NCI-H2029 (cell line): ENCODE data around the gene SVBP.

ENCODE experiments used
- DNase-seq: peaks from one replicate; lab custom pipeline; 2025; lab: John Stamatoyannopoulos, UW

Gene SVBP

DNA sequence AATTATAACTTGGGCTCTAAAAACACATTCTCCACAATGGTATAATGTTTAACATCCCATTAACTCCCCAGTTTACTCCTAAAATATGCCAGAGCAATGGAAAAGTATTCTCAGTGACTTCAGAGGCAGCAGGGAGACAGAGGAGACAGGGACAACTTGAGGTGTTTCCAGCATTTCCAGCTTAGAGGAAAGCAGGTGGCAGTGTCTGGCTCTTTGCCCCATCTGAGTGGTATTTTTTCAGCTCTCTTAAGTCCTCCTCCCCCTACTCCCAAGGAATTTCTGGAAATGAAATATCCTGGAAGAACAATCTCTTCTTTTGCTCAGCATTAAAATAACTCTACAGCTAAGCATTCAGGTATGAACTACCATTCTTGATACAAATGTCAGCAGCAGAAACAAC lies 11.0 kb downstream of the SVBP start:
- no peak for DNase-seq

DNA sequence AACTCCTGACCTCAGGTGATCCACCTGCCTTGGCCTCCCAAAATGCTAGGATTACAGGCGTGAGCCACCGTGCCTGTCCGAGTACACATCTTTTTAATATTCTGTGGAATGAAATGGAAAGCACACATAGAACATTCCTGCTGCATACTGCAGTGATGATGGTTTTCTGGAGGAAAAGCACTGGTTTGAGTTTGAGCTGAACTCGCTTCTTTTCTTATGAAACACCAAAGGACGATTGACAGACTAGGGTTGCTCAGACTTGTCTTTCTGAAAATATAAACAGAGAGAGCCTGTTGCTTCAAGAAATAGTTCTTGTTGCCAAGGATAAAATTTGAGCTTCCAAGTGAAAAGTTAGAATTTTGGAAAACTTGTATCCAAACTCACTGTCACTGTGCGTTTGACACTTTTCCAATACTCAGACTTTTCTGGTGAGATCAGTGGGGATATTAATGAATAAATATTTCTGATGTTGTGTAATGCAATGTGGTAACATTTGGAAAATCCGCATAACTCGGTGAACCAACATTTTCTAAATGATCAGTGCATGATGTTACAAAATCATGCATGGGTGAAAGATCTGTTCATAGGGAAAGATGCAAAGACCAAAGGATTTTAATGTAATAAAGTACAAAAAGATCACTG lies 15.2 kb downstream of the SVBP start:
- DNase-seq: no peak

DNA sequence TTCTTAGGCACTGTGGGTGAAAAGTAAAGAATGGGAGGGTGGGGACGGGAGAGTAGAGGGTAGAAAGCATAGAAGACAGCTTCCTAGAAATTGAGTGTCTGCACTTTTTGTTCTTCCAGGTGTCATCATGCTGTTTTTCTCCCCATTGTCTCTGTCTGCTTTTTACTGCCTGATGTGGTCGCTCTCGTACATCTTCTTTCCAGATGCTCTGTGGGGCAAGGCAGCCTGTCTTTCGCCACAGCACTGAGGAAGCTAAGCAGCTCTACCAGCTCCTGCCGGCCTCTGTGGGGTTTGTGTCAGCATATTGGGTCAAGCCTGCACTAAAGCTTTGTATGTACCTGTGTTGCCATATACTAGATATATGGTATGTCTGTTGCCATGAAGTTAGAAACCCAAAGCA lies 19.2 kb downstream of the SVBP start:
- DNase-seq: no peak

DNA sequence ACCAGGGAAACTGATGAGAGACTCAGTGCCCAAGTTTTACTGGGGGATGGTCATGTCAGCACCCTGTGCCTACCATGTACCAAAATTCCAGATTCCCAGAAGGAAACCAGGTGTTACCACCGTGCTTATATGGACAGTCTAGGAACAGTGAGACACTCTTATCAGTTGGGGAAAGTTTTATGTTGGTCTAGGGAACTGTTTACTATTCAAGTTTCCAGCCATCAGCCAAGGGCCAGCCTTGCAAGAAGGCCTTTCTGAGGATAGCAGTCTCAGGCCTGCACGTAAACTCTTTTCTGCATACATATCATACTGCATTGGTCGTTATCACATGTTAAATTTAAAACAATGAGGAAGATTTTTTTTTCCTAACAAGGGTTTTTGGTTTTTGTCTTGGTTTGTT lies 19.8 kb downstream of the SVBP start:
- DNase-seq: no peak

DNA sequence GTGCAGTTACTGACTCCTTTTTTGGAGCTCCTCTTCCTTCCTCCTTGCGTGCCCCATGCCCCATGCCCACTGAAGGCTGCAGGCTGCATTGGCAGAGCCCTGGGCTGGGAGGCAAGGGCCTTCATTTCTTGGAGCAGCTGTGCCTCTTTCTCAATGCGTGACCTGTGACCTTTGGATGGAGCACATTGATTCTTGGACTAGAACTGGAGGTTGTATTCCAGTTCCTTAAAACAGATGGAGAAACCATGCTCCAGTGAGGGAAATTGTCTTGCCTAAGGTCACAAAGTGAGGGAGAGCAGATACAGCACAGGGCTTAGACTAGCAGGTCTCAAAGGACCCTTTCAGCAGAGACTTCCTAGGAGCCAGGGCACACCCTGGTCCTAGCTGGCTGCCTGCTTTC lies 23.4 kb downstream of the SVBP start:
- DNase-seq: no peak

DNA sequence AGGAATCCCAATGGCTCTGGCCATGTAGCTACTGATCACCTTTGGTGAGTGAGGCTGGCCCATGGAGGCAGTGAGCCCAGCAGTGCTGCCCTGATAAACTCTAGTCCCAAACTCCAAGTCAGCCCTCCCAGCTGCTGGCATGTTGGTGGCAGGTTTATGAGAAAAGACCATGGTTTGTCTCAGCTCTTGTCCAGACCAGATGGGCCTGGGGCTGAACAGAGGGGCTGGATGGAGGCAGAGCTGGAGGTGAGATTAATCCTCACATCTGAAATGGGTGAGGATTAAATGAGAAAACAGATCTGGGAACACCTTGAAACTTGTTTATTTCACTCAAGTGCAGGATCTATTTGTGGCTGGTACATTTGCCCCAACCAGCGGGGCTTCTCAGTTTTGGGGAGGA lies 29.2 kb downstream of the SVBP start:
- DNase-seq: no peak

DNA sequence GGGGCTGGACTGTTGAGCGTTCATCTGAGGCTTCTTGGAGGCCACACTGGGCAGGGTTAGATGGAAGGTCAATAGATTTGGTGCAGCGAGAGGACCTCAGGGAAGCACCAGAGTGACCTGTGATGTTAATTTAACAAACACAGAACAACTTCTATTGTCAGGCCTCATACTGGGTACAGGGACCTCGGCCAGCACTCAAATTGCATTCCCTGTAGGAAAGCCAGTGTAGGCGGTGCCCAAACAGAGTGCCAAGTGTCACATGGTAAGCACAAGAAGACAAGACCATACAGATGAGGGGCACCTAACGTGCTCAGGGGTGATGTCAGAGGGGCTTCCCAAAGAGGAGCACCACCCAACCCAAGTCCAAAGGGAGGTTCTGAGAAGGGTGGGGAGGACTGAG lies 31.1 kb downstream of the SVBP start:
- no peak for DNase-seq

DNA sequence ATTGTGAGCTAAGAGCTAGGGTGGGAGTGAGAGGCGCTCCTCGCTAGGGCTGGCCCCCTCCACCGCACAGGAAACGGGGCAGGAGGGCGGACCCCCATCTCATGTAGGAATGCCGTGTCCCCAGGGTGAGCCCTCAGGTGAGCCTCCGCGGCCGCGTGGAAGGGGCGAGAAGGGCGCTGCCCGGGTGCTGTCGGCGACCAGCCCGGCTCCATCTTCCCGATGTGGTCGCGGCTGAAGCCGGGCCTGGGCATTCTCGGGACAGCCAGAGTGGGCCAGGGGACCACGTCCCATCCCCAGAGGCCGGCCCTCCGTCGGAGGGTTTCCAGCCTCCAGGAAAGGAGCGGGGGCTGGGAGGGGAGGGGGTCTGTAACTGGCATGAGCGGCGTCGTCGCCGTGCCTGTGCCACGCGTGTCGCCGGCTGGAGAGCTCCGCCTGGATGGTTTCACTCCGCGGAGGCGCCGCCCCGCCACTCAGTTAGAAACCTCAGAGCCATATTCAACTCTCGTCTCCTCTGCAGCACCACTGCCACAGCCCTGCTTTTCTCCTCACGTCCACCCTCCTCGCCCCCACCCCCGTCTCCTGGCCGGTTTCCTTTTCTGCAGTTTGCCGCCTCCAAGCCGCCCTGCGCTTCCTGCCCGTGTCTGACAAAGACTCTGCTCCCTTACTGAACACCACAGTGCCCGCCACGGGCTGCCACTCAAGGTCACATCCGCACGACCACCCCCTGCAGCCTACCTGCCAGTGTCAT lies 32.1 kb downstream of the SVBP start, which contains the start of gene TMEM269:
Gene TMEM269, plus strand, starts transcription at position 46 of the 748 bp plus-strand sequence. CDS start 4,903 bp downstream, outside the sequence.
- peak; percentile 26 for DNase-seq

DNA sequence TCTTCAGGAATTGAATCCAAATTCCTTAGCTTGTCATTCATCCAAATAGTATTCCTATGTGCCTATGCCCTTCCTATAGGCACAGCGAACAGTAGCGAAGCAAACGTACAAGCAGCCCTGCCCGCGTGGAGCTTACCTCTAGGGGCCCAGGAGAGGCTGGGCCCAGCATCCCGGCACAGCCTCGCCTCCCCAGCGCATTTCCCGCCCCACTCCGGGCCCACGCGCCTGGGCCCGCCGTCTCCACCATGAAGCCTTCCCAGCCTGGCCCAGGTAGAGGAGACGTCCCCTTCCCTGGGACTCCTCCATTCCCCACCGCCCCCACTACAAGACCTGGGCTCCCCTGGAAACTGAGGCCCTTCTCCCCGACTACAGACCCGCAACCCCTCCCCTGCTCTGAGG lies 32.7 kb downstream of the SVBP start:
- no peak for DNase-seq

DNA sequence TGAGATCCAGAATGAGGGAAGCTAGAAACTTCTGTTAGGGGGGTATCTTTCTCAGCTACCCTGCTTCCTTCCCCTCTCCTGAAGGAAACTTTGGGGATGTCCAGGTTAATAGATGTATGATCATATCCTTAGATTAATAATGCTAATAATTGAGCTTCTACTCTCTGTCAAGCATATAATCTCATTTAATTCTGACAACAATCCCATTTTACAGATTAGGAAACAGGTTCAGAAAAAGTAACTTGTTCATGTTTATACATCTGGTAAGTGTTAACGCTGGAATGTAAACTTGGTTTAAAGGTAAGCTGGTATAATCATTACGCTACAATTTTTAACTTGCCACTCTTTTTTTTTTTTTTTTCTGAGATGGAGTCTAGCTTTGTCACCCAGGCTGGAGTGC lies 34.1 kb downstream of the SVBP start:
- no peak for DNase-seq

DNA sequence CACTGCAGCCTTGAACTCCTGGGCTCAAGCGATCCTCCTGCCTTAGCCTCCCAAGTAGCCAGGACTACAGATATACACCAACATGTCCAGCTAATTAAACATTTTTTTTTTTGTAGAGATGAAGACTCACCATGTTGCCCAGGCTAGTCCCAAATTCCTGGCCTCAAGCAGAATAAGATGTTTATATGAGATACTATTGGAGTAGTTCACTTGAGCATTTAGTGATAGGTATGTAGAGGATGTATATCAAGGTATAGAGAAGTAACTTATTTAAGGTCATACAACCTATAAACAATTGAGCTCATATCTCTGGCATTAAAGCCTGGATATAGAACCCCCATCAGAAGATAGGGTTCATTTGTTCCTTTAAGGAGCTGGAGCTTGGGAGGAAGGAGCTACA lies 37.0 kb downstream of the SVBP start:
- DNase-seq: no peak

DNA sequence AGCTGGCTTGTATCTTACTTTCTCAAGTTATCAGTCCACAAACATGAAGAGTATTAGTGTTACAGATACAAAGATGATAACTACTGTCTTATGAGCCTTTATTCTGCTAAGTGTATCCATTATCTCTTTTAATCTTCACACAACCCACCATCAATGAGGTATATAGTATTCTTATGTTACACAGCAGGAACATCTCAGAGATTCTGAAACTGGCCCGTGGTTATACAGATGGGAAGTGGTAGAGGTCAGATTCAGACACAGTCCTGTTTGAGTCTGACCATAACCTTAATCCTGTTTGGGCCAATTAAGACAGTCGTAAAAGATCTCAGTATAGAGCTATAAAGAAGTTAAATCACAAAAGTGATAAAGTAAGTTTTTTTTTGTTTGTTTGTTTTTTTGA lies 37.5 kb downstream of the SVBP start:
- DNase-seq: no peak

DNA sequence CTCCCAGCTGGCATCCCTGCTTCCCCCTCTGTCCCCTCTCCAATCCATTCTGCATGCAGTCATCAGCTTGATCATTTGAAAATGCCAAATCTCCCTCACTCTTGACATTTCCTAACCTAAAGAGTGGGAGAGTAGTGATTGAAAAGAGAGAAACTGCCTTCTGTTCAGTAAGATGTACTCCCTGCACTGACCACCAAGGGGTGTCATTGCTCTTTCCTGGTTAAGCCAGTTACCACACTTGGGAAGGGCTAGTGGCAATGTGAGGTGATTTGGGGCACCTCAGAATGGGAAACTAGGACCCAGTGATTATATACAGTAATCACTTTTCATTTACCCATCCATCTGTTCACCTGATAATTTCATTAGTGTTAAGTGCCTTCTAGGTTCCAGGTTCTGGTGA lies 39.3 kb downstream of the SVBP start:
- DNase-seq: peak; percentile 11

DNA sequence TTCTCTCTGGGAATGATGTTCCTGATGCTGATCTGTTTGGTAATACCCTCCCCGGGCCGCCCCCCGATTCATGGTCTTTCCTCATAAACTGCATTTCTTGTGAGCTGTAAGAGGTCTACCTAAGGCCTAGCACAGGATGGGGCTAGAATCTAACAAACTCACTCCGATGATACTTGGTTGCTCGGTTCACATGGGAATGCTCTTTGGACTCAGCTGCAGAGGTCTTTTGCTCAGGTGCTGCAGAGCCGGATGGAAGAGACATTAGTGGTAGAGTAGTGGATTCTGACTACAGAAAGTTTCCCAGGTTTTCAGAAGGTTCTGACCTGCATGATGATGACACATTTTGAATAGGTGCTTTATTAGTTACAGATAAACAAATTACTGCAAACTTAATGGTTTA lies 40.7 kb downstream of the SVBP start:
- DNase-seq: no peak

DNA sequence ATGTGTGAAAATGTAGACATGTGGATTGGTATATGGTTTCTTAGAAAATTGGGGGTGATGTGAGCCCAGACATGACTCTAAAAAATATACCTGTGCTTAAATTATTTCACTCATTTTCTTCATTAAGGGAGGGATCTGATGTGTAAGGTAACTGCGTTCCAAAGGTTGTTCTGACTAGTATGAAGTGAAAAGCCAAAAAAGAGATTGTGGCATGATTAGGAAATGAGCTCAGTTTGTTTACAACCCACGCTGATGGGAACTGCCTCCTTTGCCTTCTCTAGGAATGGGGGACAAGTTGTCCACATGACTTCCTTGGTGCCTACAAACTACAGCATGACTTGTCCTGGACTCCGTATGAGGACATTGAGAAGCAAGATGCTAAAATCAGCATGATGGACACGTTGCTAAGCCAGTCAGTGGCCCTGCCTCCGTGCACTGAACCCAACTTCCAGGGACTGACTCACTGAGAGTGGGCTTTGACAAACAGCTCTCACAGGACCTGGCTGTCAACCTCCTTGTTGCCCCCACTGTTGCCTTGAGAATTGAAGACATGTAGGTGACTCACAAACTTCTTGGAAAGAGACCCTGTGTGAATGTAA lies 42.2 kb downstream of the SVBP start:
- DNase-seq: no peak

DNA sequence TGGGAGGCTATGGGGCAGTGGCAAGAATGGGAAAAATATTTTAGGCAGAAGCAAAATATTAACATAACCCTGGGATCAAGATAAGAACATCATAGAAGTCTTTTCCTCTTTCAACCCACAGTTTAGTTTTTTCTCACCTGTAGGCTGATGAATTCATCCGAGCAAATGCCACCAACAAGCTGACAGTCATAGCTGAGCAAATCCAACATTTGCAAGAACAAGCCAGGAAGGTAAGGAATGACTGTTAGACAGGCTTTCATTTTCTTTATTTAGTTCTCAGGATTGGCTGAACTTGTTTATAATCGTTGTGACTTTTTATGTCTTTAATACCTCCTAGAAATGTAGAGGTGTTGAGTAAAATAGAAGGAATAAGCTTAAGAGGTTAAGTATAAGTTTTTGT lies 43.8 kb downstream of the SVBP start:
- DNase-seq: no peak

DNA sequence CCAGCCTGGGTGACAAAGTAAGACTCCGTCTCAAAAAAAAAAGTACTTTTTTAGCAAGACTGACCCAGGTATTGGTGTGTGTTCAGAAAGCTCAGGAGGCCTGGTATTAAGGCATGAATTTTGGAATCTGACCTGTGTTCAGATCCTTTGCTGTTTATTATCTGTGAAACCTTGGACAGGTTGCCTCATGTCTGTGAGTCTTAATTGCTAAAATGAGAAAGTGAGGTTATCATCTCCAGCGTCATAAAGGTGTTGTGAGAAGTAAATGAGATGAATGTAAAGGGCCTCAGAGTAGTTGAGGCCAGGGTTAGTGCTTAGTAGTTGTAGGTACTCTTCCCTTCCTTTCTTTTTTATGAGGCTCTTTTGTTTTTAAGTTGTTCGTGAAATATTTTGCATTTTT lies 47.4 kb downstream of the SVBP start:
- no peak for DNase-seq

DNA sequence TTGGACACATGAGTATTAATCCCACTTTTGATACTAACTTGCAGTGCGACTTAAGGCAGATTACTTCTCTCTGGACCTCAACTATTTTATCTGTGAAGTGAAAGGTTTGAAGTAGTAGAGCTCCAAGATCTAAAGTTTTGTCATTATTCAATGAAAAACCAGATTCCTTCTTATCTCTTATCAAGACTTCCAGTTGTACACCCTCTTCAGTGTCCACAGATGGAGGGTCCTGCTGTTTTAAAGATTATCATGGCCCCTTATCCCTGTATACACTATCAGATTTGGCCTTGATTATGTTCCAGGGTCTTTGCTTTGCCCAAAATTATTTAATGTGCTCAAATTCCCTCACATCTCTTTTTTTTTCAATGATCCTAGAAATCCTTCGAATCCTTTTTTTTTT lies 49.0 kb downstream of the SVBP start:
- no peak for DNase-seq

DNA sequence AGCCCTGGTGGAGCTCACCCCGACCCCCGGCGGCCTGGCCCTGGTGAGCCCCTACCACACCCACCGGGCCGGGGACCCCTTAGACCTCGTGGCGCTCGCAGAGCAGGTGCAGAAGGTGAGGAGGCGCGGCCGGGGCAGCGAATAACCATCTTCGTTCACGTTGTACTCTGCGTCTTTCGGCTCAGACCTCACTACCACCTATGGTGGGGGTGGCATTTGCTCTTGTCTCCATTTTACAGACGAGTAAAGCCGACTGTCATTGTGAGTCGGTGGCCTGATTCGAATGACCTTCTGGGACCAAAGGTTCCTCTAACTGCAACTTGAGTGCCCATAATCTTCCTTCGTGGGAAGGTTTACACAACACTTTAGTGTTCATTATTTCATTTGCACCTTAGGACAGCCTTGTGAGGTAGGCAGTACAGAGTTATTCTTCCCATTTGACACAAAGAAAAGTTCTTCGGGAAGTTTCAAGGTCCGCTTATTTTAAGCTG lies 49.6 kb downstream of the SVBP start:
- no peak for DNase-seq

DNA sequence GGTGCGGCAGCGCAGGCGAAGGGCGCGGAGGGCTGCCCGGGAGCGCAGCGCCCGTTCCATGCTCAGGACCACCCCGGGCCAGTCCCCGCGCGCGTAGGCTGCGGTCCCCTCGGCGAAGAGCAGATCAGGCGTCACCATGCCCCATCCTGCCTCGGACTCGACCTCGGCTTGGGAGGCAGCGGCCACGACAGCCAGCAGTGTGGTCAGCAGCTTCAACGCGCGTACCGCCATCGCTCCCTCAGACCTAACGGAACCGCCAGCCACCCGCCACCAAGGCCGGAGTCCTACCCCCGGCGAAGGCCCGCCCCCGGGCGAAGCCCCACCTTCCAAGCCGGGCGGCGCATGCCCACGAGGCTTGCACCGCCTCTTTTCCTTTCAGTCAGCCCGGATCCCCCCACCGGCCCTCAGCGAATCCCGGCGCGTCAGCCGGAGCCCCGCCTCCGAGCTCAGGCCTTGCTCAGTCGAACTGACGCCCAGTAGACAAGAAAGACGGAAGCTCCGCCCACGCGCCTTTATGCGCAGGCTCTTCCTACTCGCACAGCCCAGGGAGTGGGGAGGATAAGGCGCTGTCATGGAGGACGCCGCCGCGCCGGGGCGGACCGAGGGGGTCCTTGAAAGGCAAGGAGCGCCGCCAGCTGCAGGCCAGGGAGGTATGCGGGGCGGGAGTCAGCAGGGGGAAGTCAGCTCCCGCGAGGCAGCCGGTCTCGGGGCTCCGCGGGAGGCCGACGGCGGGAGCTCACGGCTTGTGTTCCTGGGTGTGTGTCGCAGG lies 50.3 kb downstream of the SVBP start, which contains the start of the genes C1orf50 and P3H1:
Gene C1orf50, plus strand, starts transcription at position 509 of the 769 bp plus-strand sequence. Its CDS starts 63 bp downstream, at position 572.
Gene P3H1, minus strand, starts transcription at position 288 of the 769 bp plus-strand sequence. Its CDS starts 57 bp downstream, at position 231.
- DNase-seq: peak; percentile 100

DNA sequence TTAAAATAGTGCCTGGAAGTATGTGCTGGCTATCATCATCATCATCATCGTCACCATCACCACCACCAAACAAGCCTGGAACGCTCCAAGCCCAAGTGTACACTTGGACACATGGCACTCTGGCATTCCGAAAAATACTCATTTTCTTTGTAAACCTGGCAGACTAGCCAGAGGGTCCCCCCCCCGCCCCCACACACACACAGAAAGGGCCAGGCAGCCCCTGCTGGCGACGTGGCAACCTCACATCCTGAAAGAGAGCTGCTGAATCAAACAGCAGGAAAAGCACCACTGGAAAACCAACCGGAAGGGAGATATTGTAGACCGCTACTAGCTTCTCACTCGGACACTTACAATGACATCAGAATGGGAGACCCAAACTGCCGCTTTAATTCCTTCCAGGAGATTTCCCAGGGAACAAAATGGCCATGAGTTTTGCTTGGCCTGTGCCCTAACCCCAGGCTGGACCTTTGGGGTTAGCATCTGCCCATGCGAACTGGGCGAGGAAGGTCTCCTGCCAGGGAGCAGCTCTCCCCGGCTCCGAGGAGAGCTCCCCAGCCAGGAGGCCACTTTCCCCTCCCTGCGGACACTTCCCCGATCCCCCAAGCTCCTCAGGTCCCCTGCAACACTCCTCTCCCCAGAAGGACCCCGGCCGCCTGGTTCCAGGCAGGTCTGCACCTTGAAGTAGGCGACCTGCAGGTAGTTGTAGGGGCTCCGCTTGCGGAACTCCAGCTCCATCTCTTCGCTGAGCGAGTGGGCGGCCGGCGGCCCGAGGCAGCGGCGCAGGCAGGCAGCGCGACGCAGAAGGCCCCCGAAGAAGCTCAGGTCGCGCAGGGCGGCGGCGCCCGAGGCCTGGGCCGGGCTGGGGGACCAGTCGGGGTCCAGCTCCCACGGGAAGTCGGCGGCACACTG lies 51.1 kb downstream of the SVBP start:
- peak; percentile 50 for DNase-seq
